ENCODE measurements around the gene RBFOX2.
A peak's percentile ranks its signal among the peaks of the same experiment; 100 is the strongest.

Gene RBFOX2

GRCh38 chr22:36032611-36033010 is 4.0 kb upstream of the RBFOX2 start:
- H3K4me3 ChIP-seq (ENCODE audit: low read depth, low read length): no peak overlapping the region
- no peaks in the 10 kb centered on the region for H3K9me3 ChIP-seq
- H3K27me3 ChIP-seq: no peaks in the 10 kb centered on the region
- H3K36me3 ChIP-seq: no peaks in the 10 kb centered on the region
- no peak for DNase-seq
- no peak for TF ChIP-seq CTCF (IDR thresholded peaks at IDR 0.05; ENCODE audit: low read depth, low read length)
- peaks cover 23% of the 10 kb centered on the region for H3K4me1 ChIP-seq

- Histone ChIP-seq H3K27me3 (no peaks in the 10 kb centered on the region), H3K4me1 (peaks cover 5% of the 10 kb centered on the region), H3K4me3 (ENCODE audit: low read depth, low read length) (peak overlapping the region; percentile 51), H3K9me3 (no peaks in the 10 kb centered on the region), H3K36me3 (peaks cover 11% of the 10 kb centered on the region)
- no peak for TF ChIP-seq CTCF (IDR thresholded peaks at IDR 0.05; ENCODE audit: low read depth, low read length)
- no peak for DNase-seq
Observed at GRCh38 chr22:36029406-36029755, 757 bp upstream of the RBFOX2 start.

- H3K4me1 ChIP-seq: peaks cover 5% of the 10 kb centered on the region
- no peaks in the 10 kb centered on the region for H3K27me3 ChIP-seq
- no peak for TF ChIP-seq CTCF (IDR thresholded peaks at IDR 0.05; ENCODE audit: low read depth, low read length)
- no peak for DNase-seq
- H3K9me3 ChIP-seq: no peaks in the 10 kb centered on the region
- H3K36me3 ChIP-seq: peaks cover 11% of the 10 kb centered on the region
- peak overlapping the region; percentile 97 for H3K4me3 ChIP-seq (ENCODE audit: low read depth, low read length)
Observed at GRCh38 chr22:36027935-36028645, 534 bp downstream of the RBFOX2 start.

- no peaks in the 10 kb centered on the region for H3K27me3 ChIP-seq
- TF ChIP-seq CTCF (IDR thresholded peaks at IDR 0.05; ENCODE audit: low read depth, low read length): no peak
- peak overlapping the region; percentile 97 for H3K4me3 ChIP-seq (ENCODE audit: low read depth, low read length)
- H3K36me3 ChIP-seq: peaks cover 12% of the 10 kb centered on the region
- peaks cover 5% of the 10 kb centered on the region for H3K4me1 ChIP-seq
- H3K9me3 ChIP-seq: no peaks in the 10 kb centered on the region
- DNase-seq: no peak
Observed at GRCh38 chr22:36027579-36027934, 1.1 kb downstream of the RBFOX2 start.

GRCh38 chr22:36026741-36027140 is 1.9 kb downstream of the RBFOX2 start:
- H3K4me3 ChIP-seq (ENCODE audit: low read depth, low read length): peak overlapping the region; percentile 97
- H3K4me1 ChIP-seq: peaks cover 5% of the 10 kb centered on the region
- no peaks in the 10 kb centered on the region for H3K27me3 ChIP-seq
- H3K9me3 ChIP-seq: no peaks in the 10 kb centered on the region
- TF ChIP-seq CTCF (IDR thresholded peaks at IDR 0.05; ENCODE audit: low read depth, low read length): no peak
- DNase-seq: peak; percentile 24
- peaks cover 15% of the 10 kb centered on the region for H3K36me3 ChIP-seq

GRCh38 chr22:36022697-36023096 is 5.9 kb downstream of the RBFOX2 start:
- no peaks in the 10 kb centered on the region for H3K27me3 ChIP-seq
- H3K4me3 ChIP-seq (ENCODE audit: low read depth, low read length): no peak overlapping the region
- H3K4me1 ChIP-seq: peaks cover 15% of the 10 kb centered on the region
- peaks cover 19% of the 10 kb centered on the region for H3K36me3 ChIP-seq
- no peak for TF ChIP-seq CTCF (IDR thresholded peaks at IDR 0.05; ENCODE audit: low read depth, low read length)
- H3K9me3 ChIP-seq: no peaks in the 10 kb centered on the region
- no peak for DNase-seq

Data from BE2C (cell line).